Caki2 (cell line): ENCODE measurements around the gene CDC42EP3. TPM values are rescaled to one million over a fixed set of nuclear protein-coding genes. Genes with fewer than 3 reads are reported as not detected.

ENCODE experiments used
- DNase-seq: peaks from one replicate; pipeline ENCODE4 v3.0.0-alpha.2; 2015; ENCODE audit warnings: low read depth
- in situ Hi-C: cut with HindIII; loops from 2 replicates; pipeline ENCODE4 v1.10.0; 2016; ENCODE audit warnings: low sequenced_read_pairs, low pct_unique_long_range_greater_than_20kb, mixed read lengths
- total RNA-seq: library from RNA; depleted of rRNA; stranded (reverse); fragments of >200 nt; shearing (Covaris generic); gene quantifications from 2 replicates; pipeline ENCODE4 v1.2.3, GENCODE V29; 2014; ENCODE audit warnings: low replicate concordance

Gene CDC42EP3
- total RNA-seq, 1 experiment from 2014 or later = 41.0 TPM

- in situ Hi-C loops = no loop called here
- no peak for DNase-seq
These were observed 27.7 kb downstream of the CDC42EP3 start for GRCh38 chr2:37643730-37644078.

- in situ Hi-C loops = no loop called here
These were observed 28.3 kb downstream of the CDC42EP3 start for GRCh38 chr2:37642907-37643729.

GRCh38 chr2:37641582-37642171, 29.8 kb downstream of the CDC42EP3 start:
- in situ Hi-C loops = no loop called here
- DNase-seq = peak; percentile 20

More at GRCh38 chr2:37642907-37643729, 28.3 kb downstream of the CDC42EP3 start:
- DNase-seq = no peak

GRCh38 chr2:37639631-37640030, 31.8 kb downstream of the CDC42EP3 start:
- DNase-seq = no peak
- in situ Hi-C loops = no loop called here

- in situ Hi-C loops = no loop called here
- DNase-seq = no peak
These were observed 32.5 kb downstream of the CDC42EP3 start for GRCh38 chr2:37638973-37639372.

GRCh38 chr2:37637985-37638384, 33.5 kb downstream of the CDC42EP3 start:
- no peak for DNase-seq

GRCh38 chr2:37637190-37637860, 34.1 kb downstream of the CDC42EP3 start:
- DNase-seq = no peak
- in situ Hi-C loops = no loop called here

More at GRCh38 chr2:37637985-37638384, 33.5 kb downstream of the CDC42EP3 start:
- in situ Hi-C loops = no loop called here

GRCh38 chr2:37636381-37637066, 34.9 kb downstream of the CDC42EP3 start:
- in situ Hi-C loops = no loop called here

GRCh38 chr2:37635504-37636380, 35.7 kb downstream of the CDC42EP3 start:
- DNase-seq = no peak
- in situ Hi-C loops = no loop called here

More at GRCh38 chr2:37636381-37637066, 34.9 kb downstream of the CDC42EP3 start:
- DNase-seq = no peak

- in situ Hi-C loops = no loop called here
These were observed 36.4 kb downstream of the CDC42EP3 start for GRCh38 chr2:37634914-37635503.

GRCh38 chr2:37633845-37634244, 37.6 kb downstream of the CDC42EP3 start:
- DNase-seq = no peak
- in situ Hi-C loops = no loop called here

More at GRCh38 chr2:37634914-37635503, 36.4 kb downstream of the CDC42EP3 start:
- no peak for DNase-seq

- in situ Hi-C loops = no loop called here
- no peak for DNase-seq
These were observed 38.2 kb downstream of the CDC42EP3 start for GRCh38 chr2:37633234-37633633.

GRCh38 chr2:37632310-37632709, 39.1 kb downstream of the CDC42EP3 start:
- DNase-seq = no peak
- in situ Hi-C loops = no loop called here

GRCh38 chr2:37631698-37632097, 39.7 kb downstream of the CDC42EP3 start:
- in situ Hi-C loops = no loop called here
- DNase-seq = no peak

- no peak for DNase-seq
- in situ Hi-C loops = no loop called here
These were observed 40.1 kb downstream of the CDC42EP3 start for GRCh38 chr2:37631292-37631691.

GRCh38 chr2:37630776-37631175, 40.7 kb downstream of the CDC42EP3 start:
- DNase-seq = no peak
- in situ Hi-C loops = no loop called here

- DNase-seq = no peak
- in situ Hi-C loops = no loop called here
These were observed 41.1 kb downstream of the CDC42EP3 start for GRCh38 chr2:37630301-37630700.
